NCI-H510A (cell line): ENCODE measurements around the gene IGFALS.

Source experiments
- DNase-seq: peaks from one replicate; lab custom pipeline; 2025; lab: John Stamatoyannopoulos, UW

IGFALS gene

DNA sequence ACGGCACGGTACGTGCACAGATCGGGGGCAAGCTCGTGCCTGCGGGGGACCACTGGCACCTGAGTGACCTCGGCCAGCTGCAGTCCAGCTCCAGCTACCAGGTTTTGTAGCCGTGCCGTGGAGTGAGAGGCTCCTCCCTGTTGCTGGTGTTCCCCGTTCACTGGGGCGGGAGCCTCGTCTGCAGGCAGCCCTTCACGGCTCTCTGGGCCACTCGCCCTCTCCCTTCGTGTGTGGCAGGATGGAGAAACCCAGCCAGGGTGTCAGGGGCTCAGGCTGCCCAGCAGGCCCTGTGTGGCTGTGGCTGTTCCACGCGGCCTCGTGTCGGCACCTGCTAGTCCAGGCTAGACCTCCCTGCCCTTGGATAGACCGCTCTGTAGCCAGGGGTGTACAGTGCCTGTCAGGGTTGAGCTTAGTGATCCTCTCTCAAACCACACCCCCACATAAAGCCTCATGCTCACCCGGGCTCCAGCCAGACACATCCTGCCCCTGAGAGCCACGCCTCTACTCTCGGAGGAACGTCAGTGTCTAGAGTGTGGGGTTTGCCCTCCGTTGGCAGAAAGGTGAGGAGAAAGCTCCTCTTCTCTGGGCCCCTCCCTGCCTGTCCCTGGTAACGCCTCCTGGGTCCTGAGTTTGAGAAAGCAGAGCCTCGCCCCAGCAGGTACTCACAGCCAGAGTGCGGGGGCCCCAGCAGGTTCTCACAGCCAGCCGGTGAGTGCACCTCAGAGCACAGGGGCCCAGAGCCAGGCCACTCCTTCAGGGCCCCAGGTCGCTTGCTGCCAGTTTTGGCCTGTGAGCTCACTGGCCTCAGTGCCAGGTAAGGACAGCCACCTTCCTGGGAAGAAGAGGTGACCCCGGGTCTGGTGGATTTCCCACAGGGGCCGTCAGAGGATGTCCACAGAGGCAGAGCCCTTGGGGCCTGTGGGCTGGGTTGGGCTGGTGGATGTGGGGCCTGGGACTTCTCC, 49.8 kb downstream of the IGFALS start:
- no peak for DNase-seq

DNA sequence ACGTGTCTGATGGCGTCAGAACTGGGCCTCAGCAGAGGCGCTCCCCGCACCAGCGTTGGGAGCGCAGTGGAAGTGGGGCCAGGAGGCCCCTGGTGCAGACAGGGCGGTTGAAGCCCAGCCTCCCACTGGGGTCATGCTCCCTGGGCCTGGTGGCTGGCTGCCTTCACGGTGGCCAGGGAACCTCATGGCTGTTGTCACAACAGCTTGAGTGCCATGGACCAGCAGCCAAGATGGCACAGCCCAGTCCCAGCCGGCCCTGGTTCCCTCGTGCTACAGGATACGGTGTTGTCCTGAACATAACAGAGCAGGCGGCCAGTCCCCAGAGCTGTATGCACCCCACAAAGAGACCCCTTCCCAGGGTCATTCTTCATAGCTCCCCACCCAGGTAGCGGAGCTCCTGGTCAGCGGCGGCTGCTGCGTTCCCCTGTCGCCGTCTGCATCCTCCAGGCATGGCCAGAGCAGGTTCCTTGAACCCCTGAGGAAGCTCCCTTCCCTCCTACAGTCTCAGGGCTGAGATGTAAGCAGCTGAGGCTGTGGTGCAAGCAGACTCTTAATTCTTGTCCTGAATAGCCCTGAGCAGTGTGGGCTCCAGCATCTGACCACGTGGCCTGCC, 51.8 kb downstream of the IGFALS start:
- DNase-seq = no peak

DNA sequence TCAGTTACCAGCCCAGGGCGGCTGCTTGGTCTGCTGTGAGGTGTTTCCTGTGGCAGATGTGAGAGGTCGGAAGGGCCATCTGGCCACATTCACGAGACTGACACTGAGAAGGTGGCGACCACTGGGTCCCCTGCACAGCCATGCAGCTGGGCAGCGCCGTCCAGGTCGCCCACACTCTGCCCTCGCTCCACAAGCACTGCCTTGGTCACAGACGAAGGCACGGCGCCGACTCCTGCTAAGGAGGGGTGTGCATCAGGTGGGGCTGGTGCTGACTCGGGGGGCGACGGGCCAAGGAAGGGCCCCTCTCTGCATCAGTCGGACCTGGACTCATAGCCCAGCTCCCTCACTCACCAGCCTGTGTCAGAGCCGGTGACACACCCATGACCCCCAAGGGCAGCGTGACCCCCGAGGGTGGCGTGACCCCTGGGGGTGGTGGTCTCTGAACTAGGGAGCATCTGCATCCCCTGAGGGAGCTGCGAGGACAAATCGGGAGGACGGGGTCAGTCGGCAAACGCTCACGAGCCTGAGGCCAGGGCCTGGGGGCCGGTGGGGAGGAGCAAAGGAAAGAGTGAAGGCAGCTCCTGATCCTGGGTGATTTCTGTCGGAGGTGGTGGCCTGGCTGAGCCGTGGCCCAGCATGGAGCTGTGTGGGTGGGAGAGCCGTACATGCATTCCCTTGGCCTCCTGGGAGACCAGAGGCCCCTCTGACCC, 52.6 kb downstream of the IGFALS start:
- no peak for DNase-seq
